H1 (cell line): ENCODE results near the gene PITRM1. TPM values are rescaled to one million over a fixed set of nuclear protein-coding genes. Genes with fewer than 3 reads are reported as not detected.

ENCODE experiments used
- BCL11A ChIP-seq, 2 experiments: IDR thresholded peaks; one replicate each; pipeline ENCODE4 v1.6.1; 2011; ENCODE audit warnings: low read depth in 2 of 2, low read length in 2 of 2, mild to moderate bottlenecking in 2 of 2
- EZH2 ChIP-seq: fragments of 200-600 bp; sonication (generic); IDR thresholded peaks from 2 replicates; pipeline ENCODE4 v1.7.1; 2012; ENCODE audit warnings: low read depth, mild to moderate bottlenecking, moderate library complexity, low read length, inconsistent platforms; ENCODE audit not compliant: severe bottlenecking
- polyA plus RNA-seq, 7 experiments: library from polyadenylated mRNA; depleted of rRNA in 3 of 7; stranded (reverse) in 5 of 7; unstranded in 2 of 7; fragments of >200 nt in 5 of 7; fragments of 200-250 nt in 2 of 7; gene quantifications; 1 replicate in 5 of 7; 2 replicates in 1 of 7; 4 replicates in 1 of 7; pipeline versions ENCODE4 v1.2.1 to v1.2.3, GENCODE V29; 2011 to 2013; ENCODE audit warnings: missing spikeins in 2 of 7, mixed read lengths in 2 of 7
- total RNA-seq: library from RNA; stranded (reverse); fragmentation: NEBNext Ultra II Directional; extraction: Animal tissue kit (Norgen Biotek cat#: 25700); gene quantifications from 2 replicates; pipeline ENCODE4 v1.2.1, GENCODE V29; 2021

The PITRM1 gene
- total and polyA plus RNA-seq, 2 of the 8 experiments (the other 6 are each of a cell fraction or from before 2014, with no cell fraction given), result 18.6 to 31.5 TPM

- TF ChIP-seq BCL11A (IDR thresholded peaks at IDR 0.05; ENCODE audit: low read depth in 2 of 2, low read length in 2 of 2), result no peak
- TF ChIP-seq EZH2, result no peak
These were observed 24.9 kb upstream of the PITRM1 start (continued) for GRCh38 chr10:3197348-3198003.
